Common myeloid progenitor, CD34-positive (primary cell): ENCODE data around the gene USP48.

ENCODE experiments used
- CTCF ChIA-PET: fragments of 350-600 bp; sonication (Branson Sonifier 250); formaldehyde crosslinking; loops from one replicate; lab custom pipeline; 2021; ENCODE audit warnings: antibody characterized with exemption; lab: Charles Lee
- POLR2A ChIA-PET: fragments of 350-600 bp; sonication (Branson Sonifier 250); formaldehyde crosslinking; loops from one replicate; lab custom pipeline; 2021; ENCODE audit warnings: antibody characterized with exemption; lab: Charles Lee
- DNase-seq, 3 donors: peaks; one replicate each; pipeline versions ENCODE4 v3.0.0 to v3.0.0-alpha.2; 2013
- H3K27ac ChIP-seq, 2 experiments: 1 replicate in 1 of 2; 2 replicates in 1 of 2; pipeline ENCODE4 v1.7.0; 2013; ENCODE audit warnings: inconsistent platforms in 2 of 2, low read length in 2 of 2, mild to moderate bottlenecking in 2 of 2, low read depth in 1 of 2, moderate library complexity in 1 of 2; ENCODE audit not compliant: severe bottlenecking in 2 of 2, insufficient read depth in 1 of 2, poor library complexity in 1 of 2
- H3K27me3 ChIP-seq, 5 experiments: replicated peaks in 2 of 5; 1 replicate in 3 of 5; 2 replicates in 2 of 5; pipeline versions ENCODE4 v1.6.1 to v1.7.0; 2013; ENCODE audit warnings: low read length in 4 of 5, mild to moderate bottlenecking in 2 of 5, moderate library complexity in 2 of 5, inconsistent platforms in 1 of 5; ENCODE audit not compliant: insufficient read depth in 5 of 5, control insufficient read depth in 4 of 5
- H3K36me3 ChIP-seq, 4 experiments: 1 replicate in 2 of 4; 2 replicates in 2 of 4; pipeline versions ENCODE4 v1.6.1 to v1.7.0; 2013; ENCODE audit warnings: low read length in 3 of 4, control low read depth in 1 of 4, mild to moderate bottlenecking in 1 of 4; ENCODE audit not compliant: control insufficient read depth in 4 of 4, insufficient read depth in 4 of 4
- H3K4me1 ChIP-seq, 4 experiments: 1 replicate in 3 of 4; 2 replicates in 1 of 4; pipeline versions ENCODE4 v1.6.1 to v1.7.1; 2013; ENCODE audit warnings: low read length in 3 of 4, mild to moderate bottlenecking in 3 of 4, control low read depth in 1 of 4, inconsistent platforms in 1 of 4, moderate library complexity in 1 of 4; ENCODE audit not compliant: control insufficient read depth in 4 of 4, insufficient read depth in 4 of 4; ENCODE audit errors: control extremely low read depth in 1 of 4
- H3K4me3 ChIP-seq, 7 experiments: 1 replicate in 4 of 7; 2 replicates in 3 of 7; pipeline versions ENCODE4 v1.5.1 to v1.7.0; 2013; ENCODE audit warnings: mild to moderate bottlenecking in 7 of 7, low read length in 6 of 7, moderate library complexity in 6 of 7, inconsistent platforms in 2 of 7, low read depth in 2 of 7, control low read depth in 1 of 7; ENCODE audit not compliant: insufficient read depth in 4 of 7, control insufficient read depth in 1 of 7; ENCODE audit errors: extremely low read depth in 1 of 7
- H3K9me3 ChIP-seq, 5 experiments: 1 replicate in 4 of 5; 2 replicates in 1 of 5; pipeline versions ENCODE4 v1.6.1 to v1.7.1; 2013; ENCODE audit warnings: low read length in 4 of 5, mild to moderate bottlenecking in 2 of 5, inconsistent platforms in 1 of 5, low read depth in 1 of 5, moderate library complexity in 1 of 5; ENCODE audit not compliant: control insufficient read depth in 4 of 5, insufficient read depth in 2 of 5; ENCODE audit errors: control extremely low read depth in 1 of 5
- WGBS: methylation state at CpG from one replicate; pipeline ENCODE4 v1.1.5; 2013; ENCODE audit not compliant: insufficient coverage; 5-methylcytosine and 5-hydroxymethylcytosine counted together

Gene USP48

GRCh38 chr1:21815724-21816321 lies 32.9 kb upstream of the USP48 start:
- peak; percentile 79 to 99 (median 99) for DNase-seq
- Histone ChIP-seq H3K27me3 (no peaks in the 10 kb centered on the region), H3K4me1 (peaks cover 3 to 51% (median 43%) of the 10 kb centered on the region in 4 experiments), H3K27ac (peak overlapping the region; percentile 25 to 50), H3K4me3 (no peak overlapping the region), H3K9me3 (no peaks in the 10 kb centered on the region), H3K36me3 (peaks cover 0 to 3% (median 1%) of the 10 kb centered on the region in 4 experiments)
- POLR2A ChIA-PET: interaction anchor here (0.7 to 1.2 kb wide), 3 partner anchors 8 to 142 kb away, joined by 3 to 6 read pairs (median 4); no protein-coding TSS in a partner anchor
- CTCF ChIA-PET: interaction anchor here (0.8 to 1.9 kb wide), 6 partner anchors 8 to 81 kb away, joined by 3 to 8 read pairs (median 4); no protein-coding TSS in a partner anchor
- WGBS: 54% methylated on average over 8 of the region's 12 CpGs

DNA sequence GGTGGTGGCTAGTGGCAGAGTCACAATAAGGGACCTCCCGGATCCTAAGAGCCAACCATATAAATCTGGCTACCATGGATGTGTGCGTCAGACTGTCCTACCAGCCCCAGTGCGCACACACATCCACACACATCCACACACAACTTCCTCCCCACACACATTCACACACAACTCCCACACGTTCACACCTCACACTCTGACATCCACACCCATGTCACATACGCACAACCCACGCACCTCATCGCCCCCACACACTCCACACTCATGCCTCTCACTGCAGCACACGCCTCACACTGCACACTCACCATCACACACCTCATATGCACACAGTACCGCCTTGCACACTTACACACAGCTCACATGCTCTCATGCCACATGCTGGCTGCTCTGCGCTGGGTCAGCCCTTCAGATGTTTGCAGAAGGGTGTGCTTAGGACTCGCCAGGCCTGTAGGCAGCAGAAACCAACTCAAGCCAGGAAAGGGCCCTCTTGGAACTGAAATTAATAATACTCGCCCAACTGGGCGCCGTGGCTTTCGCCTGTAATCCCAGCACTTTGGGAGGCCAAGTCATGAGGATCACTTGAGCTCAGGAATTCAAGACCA lies 32.1 kb upstream of the USP48 start:
- Histone ChIP-seq H3K9me3 (no peaks in the 10 kb centered on the region), H3K27me3 (no peaks in the 10 kb centered on the region), H3K4me3 (peak overlapping the region in 5 of 7 experiments; percentile 9 to 74 (median 62)), H3K4me1 (peaks cover 3 to 51% (median 43%) of the 10 kb centered on the region in 4 experiments), H3K27ac (no peak overlapping the region), H3K36me3 (no peaks in the 10 kb centered on the region)
- peak in 2 of 3 donors; percentile 34 to 56 for DNase-seq
- ChIA-PET CTCF (interaction anchor here (0.6 to 1.9 kb wide), 8 partner anchors 8 to 152 kb away, joined by 3 to 8 read pairs (median 4); no protein-coding TSS in a partner anchor), POLR2A (interaction anchor here (0.7 to 1.2 kb wide), 3 partner anchors 9 to 143 kb away, joined by 3 to 6 read pairs (median 4); no protein-coding TSS in a partner anchor)
- WGBS: 96% methylated on average over 15 of the region's 15 CpGs

DNA sequence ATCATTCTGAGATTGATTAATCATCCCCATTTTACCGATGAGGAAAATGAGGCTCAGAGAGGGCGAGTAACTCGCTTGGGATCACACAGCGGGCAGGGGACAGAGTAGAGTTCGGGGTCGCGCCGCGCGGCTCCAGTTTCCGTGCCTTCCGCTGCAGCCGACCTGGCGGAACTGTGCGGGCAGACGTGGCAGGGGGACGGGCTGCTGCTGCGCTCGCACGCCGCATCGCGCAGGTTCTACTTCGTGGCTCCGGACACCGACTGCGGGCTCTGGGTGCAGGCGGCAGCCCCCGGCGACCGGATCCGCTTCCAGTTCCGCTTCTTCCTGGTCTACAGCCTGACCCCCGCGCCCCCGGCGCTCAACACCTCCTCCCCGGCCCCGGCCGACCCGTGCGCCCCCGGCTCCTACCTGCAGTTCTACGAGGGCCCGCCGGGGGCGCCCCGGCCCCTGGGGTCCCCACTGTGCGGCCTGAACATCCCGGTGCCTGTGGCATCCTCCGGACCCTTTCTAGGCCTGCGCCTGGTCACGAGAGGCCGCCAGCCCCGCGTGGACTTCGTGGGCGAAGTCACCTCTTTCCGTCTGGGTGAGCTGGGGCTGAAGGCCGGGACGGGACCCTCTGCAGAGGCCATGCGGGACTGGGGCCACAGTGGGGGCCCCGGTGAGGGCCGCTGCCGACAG lies 31.4 kb upstream of the USP48 start:
- WGBS: 15% methylated on average over 59 of the region's 65 CpGs
- Histone ChIP-seq H3K4me1 (peaks cover 3 to 51% (median 43%) of the 10 kb centered on the region in 4 experiments), H3K4me3 (peak overlapping the region; percentile 31 to 74 (median 61)), H3K27ac (no peak overlapping the region), H3K27me3 (no peaks in the 10 kb centered on the region), H3K9me3 (no peaks in the 10 kb centered on the region), H3K36me3 (no peaks in the 10 kb centered on the region)
- DNase-seq: peak; percentile 56 to 90 (median 87)
- POLR2A ChIA-PET: no interaction called here
- CTCF ChIA-PET: interaction anchor here (0.6 to 1.9 kb wide), 4 partner anchors 9 to 152 kb away, joined by 3 to 8 read pairs (median 3); no protein-coding TSS in a partner anchor

- Histone ChIP-seq H3K27ac (no peak overlapping the region), H3K9me3 (no peaks in the 10 kb centered on the region), H3K36me3 (no peaks in the 10 kb centered on the region), H3K4me1 (peaks cover 3 to 46% (median 41%) of the 10 kb centered on the region in 4 experiments), H3K4me3 (peak overlapping the region in 1 of 7 experiments; percentile 74), H3K27me3 (no peaks in the 10 kb centered on the region)
- WGBS: no CpG with 5 or more reads among the region's 3 CpGs
- DNase-seq: no peak
- CTCF ChIA-PET: no interaction called here
- POLR2A ChIA-PET: no interaction called here
Observed at GRCh38 chr1:21813542-21813941, 30.6 kb upstream of the USP48 start.

DNA sequence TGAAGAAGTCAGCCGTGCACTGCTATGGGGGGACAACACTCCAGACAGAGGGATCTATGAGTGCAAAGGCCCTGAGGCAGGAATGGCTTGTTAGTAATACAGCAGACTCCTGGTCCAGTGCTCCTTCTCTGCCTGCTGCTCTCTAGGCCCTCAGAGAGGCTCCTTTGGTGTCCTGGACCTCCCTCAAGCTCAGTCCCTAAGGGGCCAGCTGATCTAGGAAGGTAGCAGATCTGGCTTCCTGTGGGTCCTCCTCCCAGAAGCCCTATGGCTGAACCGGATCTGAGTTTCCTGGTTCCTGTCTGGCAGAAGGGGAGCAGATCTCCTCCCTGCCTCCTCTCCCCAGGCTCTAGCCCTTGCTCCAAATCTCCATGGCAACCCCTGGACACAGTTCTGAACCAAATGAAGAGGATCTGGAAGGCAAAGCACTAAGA lies 28.9 kb upstream of the USP48 start, which contains the start of gene LDLRAD2:
Gene LDLRAD2 (plus strand): TSS at position 391 of the 431 bp plus-strand sequence. CDS start 187 bp downstream, outside the sequence.
- no peaks in the 10 kb centered on the region for H3K27me3 ChIP-seq
- H3K27ac ChIP-seq: no peak within 1 kb of the TSS
- H3K9me3 ChIP-seq: no peaks in the 10 kb centered on the region
- no peak for DNase-seq
- H3K4me3 ChIP-seq: no peak within 1 kb of the TSS
- WGBS: 80% methylated on average over 2 of the region's 2 CpGs
- POLR2A ChIA-PET: no interaction called here
- H3K36me3 ChIP-seq: no peaks in the 10 kb centered on the region
- H3K4me1 ChIP-seq: peaks cover 0 to 35% (median 33%) of the 10 kb centered on the region in 4 experiments
- CTCF ChIA-PET: interaction anchor here (1.3 kb wide), 1 partner anchor 9 kb away, joined by 5 read pairs; no protein-coding TSS in a partner anchor

GRCh38 chr1:21804536-21804935 lies 21.6 kb upstream of the USP48 start:
- Histone ChIP-seq H3K4me3 (no peak overlapping the region), H3K27ac (no peak overlapping the region), H3K27me3 (no peaks in the 10 kb centered on the region), H3K36me3 (no peaks in the 10 kb centered on the region), H3K9me3 (no peaks in the 10 kb centered on the region), H3K4me1 (peaks cover 0 to 2% (median 0%) of the 10 kb centered on the region in 4 experiments)
- no peak for DNase-seq
- WGBS: 100% methylated on average over 1 of the region's 2 CpGs
- ChIA-PET POLR2A (no interaction called here), CTCF (no interaction called here)
